Retinal pigment epithelial cell (primary cell): ENCODE results near the gene CD83.

ENCODE experiments used
- DNase-seq: peaks from one replicate; pipeline ENCODE4 v3.0.0-alpha.2; 2010; ENCODE audit warnings: low read depth
- H3K4me3 ChIP-seq: 2 replicates; pipeline ENCODE4 v1.5.1; 2011; ENCODE audit warnings: mild to moderate bottlenecking, low read length, control low read depth, moderate library complexity
- TF ChIP-seq, protein P1 (sequence below): conservative IDR thresholded peaks from 2 replicates; pipeline ENCODE4 v1.5.1; 2011; ENCODE audit warnings: low read depth, low read length, control low read depth, inconsistent platforms

The CD83 gene

GRCh38 chr6:14131579-14131978 lies 14.0 kb downstream of the CD83 start:
- TF ChIP-seq, protein P1, sequence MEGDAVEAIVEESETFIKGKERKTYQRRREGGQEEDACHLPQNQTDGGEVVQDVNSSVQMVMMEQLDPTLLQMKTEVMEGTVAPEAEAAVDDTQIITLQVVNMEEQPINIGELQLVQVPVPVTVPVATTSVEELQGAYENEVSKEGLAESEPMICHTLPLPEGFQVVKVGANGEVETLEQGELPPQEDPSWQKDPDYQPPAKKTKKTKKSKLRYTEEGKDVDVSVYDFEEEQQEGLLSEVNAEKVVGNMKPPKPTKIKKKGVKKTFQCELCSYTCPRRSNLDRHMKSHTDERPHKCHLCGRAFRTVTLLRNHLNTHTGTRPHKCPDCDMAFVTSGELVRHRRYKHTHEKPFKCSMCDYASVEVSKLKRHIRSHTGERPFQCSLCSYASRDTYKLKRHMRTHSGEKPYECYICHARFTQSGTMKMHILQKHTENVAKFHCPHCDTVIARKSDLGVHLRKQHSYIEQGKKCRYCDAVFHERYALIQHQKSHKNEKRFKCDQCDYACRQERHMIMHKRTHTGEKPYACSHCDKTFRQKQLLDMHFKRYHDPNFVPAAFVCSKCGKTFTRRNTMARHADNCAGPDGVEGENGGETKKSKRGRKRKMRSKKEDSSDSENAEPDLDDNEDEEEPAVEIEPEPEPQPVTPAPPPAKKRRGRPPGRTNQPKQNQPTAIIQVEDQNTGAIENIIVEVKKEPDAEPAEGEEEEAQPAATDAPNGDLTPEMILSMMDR = no peak
- no peak for DNase-seq
- H3K4me3 ChIP-seq = no peak overlapping the region

DNA sequence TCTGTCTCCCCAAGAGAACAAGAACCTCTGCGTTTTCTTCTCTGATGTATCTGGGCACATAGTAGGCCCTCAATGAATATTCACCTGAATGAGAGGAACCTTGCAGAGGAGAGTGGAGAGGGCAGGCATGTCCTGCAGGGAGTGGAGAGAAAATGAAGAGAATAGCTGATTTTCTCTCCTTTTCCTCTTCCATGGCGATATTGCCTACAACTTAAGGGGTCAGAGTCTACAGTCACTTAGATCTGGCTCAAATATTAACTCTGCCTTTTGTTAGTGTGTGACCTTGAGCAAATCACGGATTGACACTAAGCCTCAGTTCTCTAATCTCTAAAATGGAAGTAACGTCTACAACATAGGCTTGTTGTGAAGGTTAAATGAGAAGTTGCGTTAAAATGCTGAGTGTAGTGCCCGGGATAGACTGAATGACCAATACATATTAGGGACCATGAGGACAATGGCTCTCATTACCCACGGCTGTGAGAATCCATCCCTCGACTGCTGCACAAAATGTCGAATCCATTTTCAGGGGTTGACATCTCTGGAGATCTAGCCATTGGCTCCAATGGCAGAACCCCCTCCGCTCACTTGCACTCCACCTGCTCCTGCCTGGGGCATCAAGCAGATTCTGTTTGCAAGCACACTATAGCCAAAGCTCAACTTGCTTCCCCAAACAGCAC lies 14.8 kb downstream of the CD83 start:
- TF ChIP-seq, protein P1 = no peak
- no peak for DNase-seq
- H3K4me3 ChIP-seq = no peak overlapping the region

- DNase-seq = no peak
- H3K4me3 ChIP-seq = no peak overlapping the region
- TF ChIP-seq, protein P1 = no peak
Observed at GRCh38 chr6:14132921-14133275, 15.3 kb downstream of the CD83 start.

DNA sequence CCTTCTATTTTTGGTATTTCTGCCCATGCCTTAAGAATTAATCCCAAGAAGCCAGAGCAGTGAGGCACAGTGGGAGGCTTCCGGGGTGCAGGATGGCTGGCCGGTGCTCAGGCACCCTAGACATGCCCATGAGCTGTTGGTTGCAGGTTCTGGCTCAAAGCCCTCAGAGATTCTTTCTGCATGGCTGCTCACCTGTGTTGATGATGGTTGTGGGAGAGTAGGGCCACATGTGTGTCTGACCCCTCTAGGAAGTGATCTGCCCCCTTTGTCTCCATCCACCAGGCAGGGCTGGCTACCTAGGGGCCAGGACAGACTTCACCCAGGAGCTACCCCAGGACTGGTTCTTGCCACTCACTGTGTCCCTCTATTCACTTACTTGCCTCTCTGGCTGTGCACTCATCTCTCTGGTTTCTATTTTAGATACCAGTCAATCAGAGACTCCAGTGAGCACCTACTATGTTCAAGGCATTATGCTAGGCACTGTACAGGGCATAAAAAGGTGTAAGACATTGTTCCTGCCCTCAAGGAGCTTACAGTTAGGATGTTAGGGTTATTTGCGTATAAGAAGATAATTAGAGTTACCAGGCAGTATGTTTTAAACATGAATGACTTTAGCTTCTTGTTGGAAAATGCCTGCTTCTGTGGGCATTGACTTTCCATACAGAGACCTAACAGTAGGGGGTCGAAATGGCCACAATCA lies 16.8 kb downstream of the CD83 start:
- DNase-seq = no peak
- TF ChIP-seq, protein P1 = no peak
- H3K4me3 ChIP-seq = no peak overlapping the region

DNA sequence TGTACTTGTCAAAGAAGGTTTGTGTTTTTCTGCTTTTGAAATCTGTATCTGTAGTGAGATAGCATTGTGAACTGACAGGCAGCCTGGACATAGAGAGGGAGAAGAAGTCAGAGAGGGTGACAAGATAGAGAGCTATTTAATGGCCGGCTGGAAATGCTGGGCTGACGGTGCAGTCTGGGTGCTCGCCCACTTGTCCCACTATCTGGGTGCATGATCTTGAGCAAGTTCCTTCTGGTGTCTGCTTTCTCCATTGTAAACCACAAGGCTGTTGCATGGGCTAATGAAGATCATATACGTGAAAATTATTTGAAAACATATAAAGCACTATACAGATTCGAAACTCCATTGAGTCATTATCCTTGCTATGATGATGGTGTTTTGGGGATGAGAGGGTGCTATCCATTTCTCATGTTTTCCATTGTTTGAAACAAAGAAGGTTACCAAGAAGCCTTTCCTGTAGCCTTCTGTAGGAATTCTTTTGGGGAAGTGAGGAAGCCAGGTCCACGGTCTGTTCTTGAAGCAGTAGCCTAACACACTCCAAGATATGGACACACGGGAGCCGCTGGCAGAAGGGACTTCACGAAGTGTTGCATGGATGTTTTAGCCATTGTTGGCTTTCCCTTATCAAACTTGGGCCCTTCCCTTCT lies 18.4 kb downstream of the CD83 start:
- H3K4me3 ChIP-seq = no peak overlapping the region
- TF ChIP-seq, protein P1 = no peak
- no peak for DNase-seq

- H3K4me3 ChIP-seq = no peak overlapping the region
Observed at GRCh38 chr6:14138701-14139215, 21.2 kb downstream of the CD83 start.

More at GRCh38 chr6:14138701-14139215, 21.2 kb downstream of the CD83 start:
- DNase-seq = no peak
- TF ChIP-seq, protein P1 = no peak
